HG03354 (cell line): ENCODE measurements around the gene ARPC1B.
A peak's percentile ranks its signal among the peaks of the same experiment; 100 is the strongest.
"Not testable (repeated sequence)": the region's sequence is repeated elsewhere in the genome, so short reads cannot be mapped to it uniquely, and the experiment has no call there.

Source experiments
- ATAC-seq: cut with Tn5 transposase; IDR thresholded peaks from one replicate; pipeline ENCODE4 v1.9.1; 2021; ENCODE audit warnings: mild to moderate bottlenecking; ENCODE audit not compliant: unreplicated experiment, poor library complexity, severe bottlenecking

The ARPC1B gene

DNA sequence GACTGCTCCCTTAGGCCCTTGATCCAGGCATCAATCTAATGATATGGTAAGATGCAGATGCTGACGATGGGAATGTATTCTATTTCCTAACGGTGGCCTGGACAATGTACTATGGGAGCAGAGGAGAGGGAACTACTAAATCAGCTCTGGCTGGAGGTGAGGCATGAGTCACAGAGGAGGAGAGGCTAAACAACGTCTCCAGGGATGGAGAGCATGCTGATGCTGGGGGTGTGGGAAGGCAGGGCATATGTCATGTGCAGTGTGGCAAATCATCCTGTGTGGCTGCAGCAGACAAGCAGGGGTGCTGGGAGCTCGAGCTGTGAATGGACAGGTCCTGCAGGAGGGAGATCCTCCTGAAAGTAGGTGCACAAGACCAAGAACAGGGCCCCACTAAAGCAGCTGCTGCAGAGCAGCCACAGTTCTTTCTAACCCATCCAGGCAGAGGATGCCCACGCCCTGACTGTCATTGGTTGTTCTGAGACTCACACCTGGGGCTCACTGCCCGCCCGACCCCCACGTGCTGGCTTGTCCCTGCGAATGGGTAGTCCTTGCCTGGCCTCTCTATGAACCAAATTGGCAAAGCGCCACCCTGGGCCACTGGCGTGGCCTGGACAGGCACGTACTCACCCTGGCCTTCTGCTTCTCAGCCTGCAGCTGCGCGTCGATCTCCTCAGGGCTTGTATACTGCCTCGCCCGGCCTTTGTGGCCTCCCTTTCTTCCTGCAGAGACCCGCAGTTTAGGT lies 29.9 kb downstream of the ARPC1B start:
- no peak for ATAC-seq

DNA sequence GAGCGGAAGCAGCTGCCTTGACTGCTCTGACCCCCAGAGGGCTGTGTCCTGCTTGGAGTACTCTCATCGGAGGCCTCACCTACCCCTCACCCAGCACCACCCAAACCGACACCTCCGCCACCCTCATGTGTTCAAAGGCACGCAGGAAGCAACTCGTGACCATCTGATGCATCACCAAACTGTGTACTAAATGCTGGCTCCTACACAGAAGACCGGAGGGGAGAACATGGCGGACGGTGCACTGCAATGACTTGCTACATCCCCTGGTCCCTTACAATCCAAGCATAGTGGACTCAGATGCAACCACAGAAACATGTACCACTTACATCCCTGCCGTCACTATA lies 30.4 kb downstream of the ARPC1B start:
- no peak for ATAC-seq

DNA sequence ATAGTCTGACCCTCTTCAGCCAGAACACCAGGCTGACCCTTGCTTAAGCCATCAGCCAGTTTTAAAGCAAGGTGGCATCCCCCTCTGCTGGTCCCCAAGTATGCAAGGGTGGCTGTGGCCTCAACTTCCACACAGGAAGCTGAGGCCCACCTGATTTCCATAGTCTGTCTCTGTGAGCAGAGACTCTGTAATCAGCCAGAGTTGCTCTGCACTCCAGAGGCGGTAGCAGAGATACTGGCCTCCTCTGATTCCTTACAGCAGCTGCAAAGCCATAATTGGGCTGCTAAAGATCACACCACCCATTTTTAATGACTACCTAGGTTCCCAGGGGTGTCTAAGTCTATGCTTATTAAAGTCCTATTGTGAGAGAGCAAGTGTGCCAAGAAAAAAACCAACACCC lies 32.0 kb downstream of the ARPC1B start:
- ATAC-seq = no peak

DNA sequence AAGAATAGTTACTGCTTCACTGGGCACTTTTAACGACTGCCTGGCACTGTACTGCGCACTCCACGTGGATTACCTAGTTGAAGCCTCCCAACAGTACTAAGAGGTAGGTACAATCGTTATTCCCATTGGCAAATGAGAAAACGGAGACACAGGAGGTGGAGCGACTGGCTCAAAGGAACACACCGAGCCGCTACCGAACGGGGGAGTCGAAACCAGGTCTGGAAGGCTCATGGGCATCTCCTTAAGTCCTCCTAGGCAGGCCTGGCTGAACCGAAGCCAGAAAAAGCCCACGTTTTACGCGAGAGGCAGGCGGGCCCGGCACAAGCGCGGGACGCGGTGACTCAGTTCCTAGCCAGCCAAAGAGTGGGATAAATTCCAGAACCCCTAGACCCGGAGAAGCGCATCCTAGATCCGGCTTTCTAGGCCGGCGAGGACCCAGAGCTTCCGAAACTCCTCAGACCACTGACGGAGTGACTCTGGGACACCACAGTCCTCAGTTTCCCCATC lies 33.4 kb downstream of the ARPC1B start:
- no peak for ATAC-seq

DNA sequence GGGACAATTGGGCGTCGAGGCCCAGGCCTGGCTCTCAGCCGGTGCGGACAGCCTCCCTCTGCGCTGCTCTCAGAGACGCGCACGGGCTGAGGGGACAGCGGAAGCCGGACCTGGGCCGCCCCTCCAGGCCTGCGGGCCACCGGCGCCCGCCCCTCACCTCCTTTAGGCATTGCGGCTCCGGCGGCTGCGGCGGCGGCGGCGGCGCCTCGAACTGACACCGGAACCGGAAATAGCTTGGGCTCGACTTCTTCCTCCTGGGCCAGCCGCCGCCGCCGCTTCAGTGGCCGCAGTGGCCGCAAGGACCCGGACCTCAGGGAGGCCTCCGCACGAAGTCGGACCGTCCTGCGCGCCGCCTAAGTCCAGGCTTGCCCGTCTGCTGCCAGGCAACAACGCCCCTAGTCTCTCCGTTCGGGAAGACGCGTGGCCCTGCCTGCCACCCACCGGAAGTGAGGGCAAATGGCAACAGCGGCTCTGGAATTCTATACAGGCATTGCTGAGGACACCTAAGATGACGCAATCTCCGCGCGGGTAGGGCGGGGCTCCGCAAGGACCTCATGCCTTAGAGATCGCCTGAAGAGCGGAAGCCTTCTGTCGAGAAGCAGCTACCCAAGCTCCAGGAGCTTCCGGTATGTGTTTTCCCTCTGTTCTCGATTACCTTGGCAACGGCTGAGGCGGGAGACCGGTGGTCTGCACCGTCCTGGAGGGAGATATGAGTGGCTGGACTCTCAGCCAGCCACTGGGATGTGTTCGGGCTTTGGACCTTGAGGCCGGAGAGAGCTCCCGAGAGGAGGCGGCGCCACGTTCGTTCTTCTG lies 34.1 kb downstream of the ARPC1B start, which contains the start of the genes BUD31 and PDAP1:
TSS of gene BUD31 (plus strand) at position 591 of the 813 bp plus-strand sequence. CDS start 2,124 bp downstream, outside the sequence.
TSS of gene PDAP1 (minus strand) at position 219 of the 813 bp plus-strand sequence. CDS start at position 170, 49 bp downstream.
- peak; percentile 79 for ATAC-seq

DNA sequence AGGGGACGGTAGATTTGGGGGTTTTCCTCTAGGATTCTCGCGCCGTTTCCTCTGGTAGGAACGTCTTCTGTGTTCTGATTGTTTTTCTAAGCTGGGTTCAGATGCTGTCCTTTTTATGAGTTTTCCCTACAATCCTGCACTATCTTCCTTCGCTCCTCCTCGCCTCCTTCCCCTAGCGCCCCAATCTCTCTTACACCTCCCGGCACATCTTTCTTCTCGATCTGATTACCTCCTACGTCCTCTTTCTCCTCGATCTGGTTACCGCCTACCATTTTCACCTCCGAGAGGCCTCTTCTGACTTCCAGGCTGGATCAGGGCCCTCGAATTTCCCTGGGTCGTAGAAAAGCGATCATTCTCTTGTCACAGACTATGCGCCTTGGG lies 34.7 kb downstream of the ARPC1B start:
- peak; percentile 10 for ATAC-seq

DNA sequence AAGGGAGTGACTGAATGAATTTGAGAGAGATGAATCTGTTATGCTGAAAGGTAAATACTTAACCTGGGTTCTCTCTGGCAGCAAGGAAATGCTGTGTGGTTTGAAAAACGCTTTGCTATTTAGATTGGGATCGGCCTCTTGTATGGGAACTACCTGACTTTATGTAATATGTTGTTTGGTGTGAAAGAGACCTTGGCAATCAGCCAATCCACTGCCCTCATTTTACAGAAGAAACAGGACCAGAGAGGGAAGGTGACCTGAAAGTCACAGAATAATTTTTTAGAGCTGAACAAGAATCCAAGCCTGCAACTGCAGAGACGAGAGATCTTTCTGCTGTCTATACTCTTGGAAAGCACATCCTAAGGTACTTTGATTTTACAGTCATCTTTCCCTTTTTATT lies 35.3 kb downstream of the ARPC1B start:
- no peak for ATAC-seq

DNA sequence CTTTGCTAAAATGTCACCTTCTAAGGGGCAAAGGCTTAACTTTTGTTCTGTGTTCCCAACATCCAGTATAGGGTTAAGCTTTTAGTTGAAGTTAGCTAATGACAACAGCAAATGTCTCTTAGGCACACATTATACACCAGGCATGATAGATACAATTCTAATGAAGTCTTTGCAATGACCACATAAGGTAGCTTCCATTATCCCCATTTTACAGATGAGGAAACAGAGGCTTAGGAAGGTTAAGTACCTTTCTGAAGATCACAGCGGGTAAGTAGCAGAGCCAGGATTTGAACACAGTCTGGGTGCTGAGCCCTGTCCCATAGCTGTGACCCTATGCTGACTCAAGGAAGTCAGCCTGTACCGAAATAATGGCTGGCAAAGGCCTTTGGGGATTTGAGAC lies 36.1 kb downstream of the ARPC1B start:
- ATAC-seq = no peak

DNA sequence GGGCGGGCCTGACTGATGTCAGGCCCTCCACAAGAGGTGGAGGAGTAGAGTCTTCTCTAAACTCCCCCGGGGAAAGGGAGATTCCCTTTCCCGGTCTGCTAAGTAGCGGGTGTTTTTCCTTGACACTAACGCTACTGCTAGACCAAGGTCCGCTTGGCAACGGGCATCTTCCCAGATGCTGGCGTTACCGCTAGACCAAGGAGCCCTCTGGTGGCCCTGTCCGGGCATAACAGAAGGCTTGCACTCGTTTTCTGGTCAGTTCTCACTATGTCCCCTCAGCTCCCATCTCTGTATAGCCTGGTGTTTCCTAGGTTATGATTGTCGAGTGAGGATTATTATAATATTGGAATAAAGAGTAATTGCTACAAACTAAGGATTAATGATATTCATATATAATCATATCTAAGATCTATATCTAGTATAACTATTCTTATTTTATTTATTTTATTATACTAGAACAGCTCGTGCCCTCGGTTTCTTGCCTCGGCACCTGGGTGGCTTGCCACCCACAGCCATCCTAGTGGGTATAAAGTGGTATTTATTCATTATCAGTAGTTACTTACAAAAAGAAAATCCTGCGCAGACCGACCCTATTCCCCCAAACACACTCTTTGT lies 41.1 kb downstream of the ARPC1B start:
- ATAC-seq = not testable (repeated sequence)

DNA sequence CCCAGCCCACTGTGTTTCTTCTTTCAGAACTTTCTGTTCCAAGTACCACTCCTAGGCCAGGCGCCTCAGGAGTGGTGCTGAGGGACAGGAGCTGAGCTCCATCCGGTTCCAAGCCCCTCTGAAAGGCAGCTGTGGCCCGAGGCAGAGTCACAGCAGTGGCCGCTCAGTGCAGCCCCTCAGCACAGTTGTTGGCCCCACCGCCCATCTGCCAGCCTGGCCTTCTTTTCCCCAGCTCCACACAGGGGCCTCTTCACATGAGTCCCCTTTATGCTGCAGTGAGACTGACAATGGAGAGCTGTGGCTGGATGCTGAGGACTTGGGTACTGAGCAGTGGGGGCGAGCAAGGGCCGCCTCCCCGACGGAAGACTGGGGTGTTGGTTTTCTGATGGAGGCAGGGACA lies 43.7 kb downstream of the ARPC1B start:
- no peak for ATAC-seq

DNA sequence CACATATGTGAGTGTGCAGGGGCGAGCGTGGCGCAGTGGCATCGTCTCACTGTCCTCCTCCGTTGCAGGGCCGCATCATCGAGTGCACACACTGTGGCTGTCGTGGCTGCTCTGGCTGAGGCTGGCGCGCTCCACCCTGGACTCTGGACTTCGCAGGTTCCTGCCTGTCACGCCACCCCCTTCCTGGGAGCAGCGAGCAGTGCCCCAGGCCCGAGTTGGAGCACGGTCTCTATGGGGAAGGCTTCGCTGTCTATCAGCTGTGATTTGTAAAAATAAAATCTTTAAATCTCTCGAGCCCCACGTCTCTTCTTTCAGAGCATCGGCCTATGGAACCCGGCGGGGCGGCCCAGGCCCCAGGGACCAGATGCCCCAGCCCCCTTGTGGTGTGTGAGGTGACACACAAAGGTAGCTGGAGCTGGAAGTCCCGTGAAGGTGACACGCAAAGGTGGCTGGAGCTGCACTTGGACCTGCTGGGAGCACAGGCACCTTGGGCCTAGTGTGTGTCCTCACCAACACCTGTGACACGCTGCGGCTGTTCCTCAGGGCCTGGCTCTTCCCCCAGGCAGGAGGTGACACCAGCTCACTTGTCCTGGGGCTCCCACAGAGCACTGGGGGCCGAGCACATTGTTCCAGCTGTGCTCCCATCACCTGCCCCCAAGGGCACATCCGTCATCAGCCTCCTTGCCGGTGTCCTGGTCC lies 44.9 kb downstream of the ARPC1B start:
- no peak for ATAC-seq

DNA sequence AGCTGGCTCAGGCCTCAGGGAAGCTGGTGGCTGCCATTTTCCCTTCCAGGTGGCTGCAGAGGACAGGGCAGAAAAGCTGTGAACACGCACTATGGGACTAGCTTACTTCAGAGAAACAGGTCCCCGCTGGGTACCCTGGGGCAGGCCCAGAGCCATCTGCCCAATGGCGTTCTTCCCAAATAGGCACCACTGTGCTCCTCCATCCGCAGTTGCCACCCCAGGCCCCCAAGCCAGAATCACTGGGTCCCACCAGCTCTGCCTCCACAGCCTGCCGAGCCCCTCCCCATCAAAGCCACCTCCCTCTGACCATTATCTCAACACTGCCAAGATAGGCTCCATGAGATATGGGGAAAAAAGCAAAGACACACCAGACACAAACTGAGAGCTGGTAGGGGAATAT lies 45.7 kb downstream of the ARPC1B start:
- no peak for ATAC-seq

DNA sequence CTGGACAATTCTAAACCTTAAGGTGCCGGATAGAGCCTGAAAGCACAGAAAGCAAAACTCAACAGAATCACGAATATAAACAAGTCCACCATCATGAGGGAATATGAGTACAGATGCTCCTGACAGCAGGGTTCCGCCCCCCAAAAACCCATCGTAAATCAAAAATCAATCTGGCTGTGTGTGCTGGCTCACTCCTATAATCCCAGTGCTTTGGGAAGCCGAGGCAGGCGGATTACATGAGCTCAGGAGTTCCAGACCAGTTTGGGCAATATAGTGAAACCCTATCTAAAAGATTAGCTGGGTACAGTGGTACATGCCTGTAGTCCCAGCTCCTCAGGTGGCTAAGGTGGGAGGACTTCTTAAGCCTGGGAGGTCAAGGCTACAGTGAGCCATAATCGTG lies 46.5 kb downstream of the ARPC1B start:
- ATAC-seq = no peak

DNA sequence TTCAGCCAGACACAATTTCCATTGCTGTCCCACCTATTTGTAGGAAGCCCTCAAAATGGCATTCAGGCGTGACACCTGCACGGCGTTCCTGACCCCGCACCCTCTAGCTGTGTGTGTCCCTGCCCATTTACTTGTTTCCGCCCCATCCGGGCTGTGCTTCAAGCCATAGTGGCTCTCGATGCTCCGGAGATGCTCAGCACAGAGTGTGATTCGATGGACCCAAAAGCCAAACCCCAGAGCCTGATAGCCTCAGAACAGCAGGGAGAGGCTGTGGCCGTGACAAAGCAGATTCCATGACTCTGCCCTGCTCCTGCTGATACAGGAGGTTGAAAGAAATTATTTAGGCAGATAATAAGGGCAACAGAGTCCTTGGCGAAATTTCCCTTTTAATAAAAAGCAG lies 47.7 kb downstream of the ARPC1B start:
- no peak for ATAC-seq

DNA sequence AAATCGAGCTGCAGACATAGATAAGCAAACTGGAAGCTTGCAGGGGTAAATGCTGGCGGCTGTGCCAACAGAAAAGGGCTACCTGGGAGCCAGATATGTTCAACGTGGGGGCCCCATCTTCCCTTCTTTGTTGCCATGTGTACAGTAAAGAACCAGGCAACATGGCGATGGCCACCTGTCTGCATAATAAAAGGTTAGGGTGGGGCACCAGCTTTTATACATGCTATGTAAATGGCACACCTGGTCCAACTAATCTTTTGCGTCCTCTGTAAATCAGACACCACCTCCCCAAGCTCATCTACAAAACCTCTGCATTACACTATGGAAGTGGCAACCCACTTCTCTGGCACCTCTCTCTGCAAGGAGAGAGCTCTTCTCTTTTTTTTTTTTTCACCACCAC lies 48.1 kb downstream of the ARPC1B start:
- no peak for ATAC-seq

DNA sequence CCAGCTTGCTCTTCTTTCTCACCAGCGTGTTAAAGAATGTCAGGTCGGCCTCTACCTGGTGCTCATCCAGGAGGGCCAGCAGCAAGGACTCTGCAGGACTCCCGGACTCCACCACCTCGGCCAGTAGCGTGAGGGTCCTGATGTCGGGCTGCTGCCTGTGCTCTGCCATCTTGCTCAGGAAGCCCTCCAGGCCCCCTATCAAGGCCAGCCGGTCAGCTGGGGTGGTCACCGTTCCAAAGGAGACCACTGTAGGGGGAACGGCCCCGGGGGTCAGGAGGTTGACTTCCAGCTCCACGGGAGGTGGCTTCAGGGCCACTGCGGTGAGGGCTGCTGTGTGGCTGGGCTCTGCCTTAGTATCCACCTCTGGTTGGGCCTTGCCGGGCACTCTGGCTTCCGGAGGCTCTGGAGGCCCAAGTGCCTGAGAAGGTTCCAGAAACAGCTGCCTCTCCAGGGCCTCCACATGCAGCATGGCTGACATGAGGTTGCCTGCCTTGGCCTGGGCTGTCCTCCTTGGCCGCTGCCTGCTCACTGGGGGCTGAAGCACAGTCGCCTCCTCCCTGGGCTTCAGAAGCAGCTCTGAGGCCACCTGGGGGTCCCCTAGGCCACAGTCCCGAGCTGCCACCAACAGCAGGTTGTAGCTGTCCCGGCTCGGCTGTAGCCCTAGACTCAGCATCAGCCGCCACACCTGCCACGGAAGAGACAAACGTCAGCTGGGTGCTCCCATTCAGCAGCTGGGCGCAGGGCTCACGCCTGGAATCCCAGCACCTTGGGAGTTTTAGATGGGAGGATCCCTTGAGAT lies 50.6 kb downstream of the ARPC1B start:
- no peak for ATAC-seq

DNA sequence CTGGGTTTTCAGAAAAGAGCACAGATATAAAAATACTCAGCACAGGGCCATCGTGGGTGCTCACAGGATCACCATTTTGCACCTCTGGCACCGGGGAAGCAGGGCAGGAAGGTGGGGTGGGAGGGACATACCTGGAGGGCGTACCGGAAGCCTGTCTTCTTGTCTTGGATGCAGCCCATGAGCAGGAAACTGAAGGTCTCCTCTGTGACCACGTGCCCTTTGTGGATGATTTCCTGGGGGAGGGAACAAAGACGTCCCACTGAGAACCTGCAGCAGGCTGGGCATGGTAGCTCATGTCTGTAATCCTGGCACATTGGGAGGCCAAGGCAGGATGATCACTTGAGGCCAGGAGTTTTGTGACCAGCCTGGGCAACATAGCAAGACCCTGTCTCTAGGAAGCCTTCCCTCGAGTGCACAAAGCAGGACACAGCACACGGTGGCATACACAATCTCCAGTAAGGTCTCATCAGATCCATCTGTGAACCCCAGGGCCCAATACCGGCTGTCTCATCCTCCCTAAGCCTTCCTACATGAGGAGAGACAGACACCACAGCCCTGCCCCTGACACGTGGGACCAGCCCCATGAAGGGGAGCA lies 54.5 kb downstream of the ARPC1B start:
- no peak for ATAC-seq

DNA sequence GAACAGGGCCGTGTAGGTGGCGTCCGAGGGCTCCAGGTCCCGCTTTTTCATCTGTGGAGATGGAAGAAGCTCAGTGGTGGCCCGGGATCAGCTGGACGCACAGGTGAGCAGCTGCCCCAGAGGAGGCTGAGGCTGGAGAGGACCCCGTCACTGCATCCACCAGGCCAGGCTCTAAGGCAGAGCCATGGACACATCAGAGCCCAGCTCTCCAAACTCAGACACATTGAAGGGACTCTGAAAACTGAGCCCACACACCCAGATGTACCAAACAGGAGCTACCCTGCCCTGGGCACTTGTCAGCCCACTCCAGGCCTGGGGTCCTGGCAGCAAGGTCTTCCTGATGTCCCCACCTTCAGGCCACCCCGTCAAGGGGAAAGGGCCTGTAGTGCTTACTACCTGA lies 55.2 kb downstream of the ARPC1B start:
- ATAC-seq = no peak
